Limb (tissue), 2 donors: ENCODE measurements around the gene NAGS.
"Not testable (repeated sequence)": the region's sequence is repeated elsewhere in the genome, so short reads cannot be mapped to it uniquely, and the experiment has no call there.

Source experiments
- DNase-seq, 2 donors: peaks; one replicate each; pipeline ENCODE4 v3.0.0-alpha.2; 2016; ENCODE audit errors: extremely low spot score in 2 of 2

Gene NAGS

DNA sequence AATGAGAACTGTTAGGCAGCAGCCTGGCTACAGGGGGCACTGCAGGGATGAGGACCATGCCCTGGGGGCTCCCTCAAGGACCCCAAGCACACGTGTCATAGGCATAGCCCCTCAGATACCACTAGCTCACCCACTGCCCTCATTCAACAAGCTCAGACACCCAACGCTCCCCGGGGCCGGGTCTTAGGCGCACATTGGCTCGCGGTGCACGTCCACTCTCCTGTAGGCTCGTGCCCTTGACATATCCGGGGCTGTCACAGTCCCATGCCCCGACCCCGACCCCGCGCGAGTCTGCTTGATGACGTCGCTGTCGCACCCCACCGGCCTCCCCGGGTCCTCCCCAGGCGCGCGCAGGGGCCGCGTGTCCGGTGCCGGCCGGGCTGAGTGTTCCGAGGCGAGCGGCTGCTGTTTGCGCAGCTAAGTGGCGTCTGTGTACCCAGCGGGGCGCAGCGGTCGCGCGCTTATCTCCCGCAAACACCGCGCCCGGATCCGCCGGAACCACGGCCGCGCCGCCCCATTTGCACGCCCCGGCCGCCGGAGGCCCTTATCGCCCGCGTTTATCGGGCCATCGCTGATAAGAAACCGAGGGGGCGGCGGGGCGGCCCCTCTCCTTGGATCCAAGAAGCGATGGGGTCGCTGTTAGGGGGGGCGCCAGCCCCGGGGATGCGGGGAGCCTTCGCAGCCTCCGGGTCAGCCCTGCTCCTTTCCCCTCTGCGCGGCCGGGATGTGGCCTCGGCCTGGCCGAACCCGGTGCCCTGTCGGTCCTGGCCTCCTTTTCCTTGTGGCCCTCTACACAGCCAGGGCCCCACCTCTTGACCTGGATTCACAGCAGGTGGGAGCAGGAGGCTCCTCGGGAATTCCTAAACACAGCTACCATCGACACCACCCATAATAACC is 20.7 kb upstream of the NAGS start:
- peak in 1 of 2 donors; percentile 57 for DNase-seq

DNA sequence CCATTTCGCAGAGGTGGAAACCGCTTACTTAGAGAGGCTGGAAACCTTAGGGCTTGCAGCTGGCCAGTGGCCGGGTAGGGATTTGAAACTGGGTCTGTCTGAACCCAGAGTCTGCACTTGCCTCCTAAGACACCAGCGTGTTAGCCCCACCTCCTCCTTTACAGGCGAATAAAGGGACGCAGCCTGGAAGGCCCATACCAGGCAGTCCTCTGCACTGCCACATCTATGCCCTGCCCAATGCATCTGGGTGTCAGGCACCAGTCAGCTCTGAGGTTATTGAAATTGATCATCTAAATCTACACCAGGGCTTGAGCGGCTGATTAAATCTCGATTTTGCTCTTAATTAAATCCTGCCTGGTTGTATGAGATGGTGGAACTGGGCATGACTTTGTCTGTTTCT is 19.9 kb upstream of the NAGS start:
- DNase-seq, result no peak

- no peak for DNase-seq
Observed at GRCh38 chr17:43986225-43986981, 18.0 kb upstream of the NAGS start.

- DNase-seq, result no peak
Observed at GRCh38 chr17:43987131-43988021, 17.0 kb upstream of the NAGS start.

DNA sequence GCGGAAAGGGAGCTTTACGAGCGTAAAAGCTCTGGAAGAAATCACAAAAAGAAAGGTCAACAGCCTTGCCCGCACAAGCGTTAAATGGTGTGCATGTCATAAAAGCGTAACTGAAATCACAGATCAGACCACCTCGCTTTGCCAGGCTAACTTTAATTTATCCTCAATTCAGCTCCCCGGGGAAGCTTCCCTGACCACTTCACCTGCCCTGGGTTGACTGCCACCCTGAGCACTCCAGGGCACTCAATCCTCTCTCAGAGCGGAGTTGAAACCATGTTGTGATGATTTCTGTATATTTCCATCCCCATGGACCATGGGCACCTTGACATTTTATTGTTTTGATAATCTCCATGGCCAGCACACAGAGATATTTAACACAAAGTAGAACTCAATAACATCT is 16.1 kb upstream of the NAGS start:
- DNase-seq, result no peak

DNA sequence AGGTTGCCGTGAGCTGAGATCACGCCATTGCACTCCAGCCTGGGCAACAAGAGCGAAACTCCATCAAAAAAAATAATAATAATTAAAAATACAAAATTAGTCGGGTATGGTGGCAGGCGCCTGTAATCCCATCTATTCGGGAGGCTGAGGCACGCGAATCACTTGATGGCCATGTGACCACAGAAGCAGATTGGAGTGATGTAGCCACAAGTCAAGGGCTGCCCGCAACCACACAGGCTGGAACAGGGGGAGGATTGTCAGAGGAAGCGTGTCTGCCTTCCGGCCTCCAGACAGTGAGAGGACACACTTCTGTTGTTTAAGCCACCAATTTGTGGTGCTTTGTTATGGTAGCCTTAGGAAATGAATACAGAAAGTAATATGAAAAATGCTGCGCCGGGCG is 11.8 kb upstream of the NAGS start:
- no peak for DNase-seq

GRCh38 chr17:43994272-43995149 is 9.9 kb upstream of the NAGS start:
- DNase-seq, result peak in 1 of 2 donors; percentile 80

DNA sequence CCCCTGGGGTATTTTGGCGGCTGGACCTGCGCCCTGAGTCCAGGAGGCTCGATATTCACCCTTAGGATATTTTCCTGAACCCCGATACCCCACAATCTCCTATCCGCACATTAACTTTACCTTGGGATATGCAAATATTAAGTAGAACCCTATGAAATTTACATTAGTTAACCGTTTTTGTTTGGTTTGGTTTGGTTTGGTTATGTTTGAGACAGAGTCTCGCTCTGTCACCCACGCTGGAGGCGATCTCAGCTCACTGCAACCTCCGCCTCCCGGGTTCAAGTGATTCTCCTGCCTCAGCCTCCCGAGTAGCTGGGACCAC is 9.3 kb upstream of the NAGS start:
- no peak for DNase-seq

DNA sequence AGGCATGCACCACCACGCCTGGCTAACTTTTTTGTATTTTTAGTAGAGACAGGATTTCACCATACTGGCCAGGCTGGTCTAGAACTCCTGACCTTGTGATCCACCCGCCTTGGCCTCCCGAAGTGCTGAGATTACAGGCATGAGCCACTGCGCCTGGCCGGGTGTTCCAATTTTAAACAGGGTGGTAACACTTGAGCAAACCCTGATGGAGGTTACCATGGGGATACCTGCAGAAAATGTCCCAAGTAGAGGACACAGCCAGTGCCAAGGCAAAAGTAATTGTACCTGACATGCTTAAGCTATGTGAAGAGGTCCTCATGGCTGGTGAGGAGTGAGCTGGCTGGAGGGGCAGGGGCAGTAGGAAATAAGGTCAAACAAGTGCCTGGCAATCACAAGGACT is 7.2 kb upstream of the NAGS start:
- DNase-seq, result not testable (repeated sequence)

DNA sequence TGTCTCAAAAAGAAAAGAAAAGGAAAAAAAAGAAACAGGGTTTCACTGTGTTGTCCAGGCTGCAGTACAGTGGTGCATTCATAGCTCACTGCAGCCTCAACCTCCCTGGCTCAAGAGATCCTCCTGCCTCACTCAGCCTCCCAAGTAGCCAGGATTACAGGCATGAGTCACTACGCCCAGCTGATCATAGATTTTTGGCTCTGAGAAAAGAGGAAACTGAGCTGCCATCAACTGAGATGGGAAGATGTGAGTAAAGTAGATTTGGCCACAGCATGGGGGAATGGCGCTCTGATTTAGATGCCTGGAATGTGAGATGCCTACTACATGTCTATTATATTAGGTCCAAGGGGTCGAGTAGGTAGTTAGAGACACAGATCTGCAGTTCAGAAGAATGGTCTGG is 5.9 kb upstream of the NAGS start:
- no peak for DNase-seq

DNA sequence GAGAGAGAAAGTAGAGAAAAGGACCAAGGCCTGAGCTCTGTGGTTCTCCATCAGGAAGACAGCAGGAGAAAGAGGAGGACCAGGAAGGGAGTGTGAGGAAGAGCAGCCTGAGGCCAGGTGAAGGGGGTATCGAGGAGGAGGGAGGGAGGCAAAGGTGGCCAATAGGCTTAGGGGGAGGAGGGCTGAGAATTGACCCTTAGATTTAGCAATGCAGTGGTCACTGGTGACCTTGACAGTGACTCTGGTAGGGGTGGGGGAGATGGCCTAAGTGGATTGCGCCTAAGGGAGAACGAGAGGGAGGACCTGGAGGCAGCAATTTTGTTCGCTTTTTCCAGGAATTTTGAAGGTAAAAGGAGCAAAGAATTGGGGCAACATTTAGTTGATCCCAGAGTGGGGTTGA is 5.4 kb upstream of the NAGS start:
- DNase-seq, result no peak

GRCh38 chr17:44000141-44000860 is 4.1 kb upstream of the NAGS start:
- no peak for DNase-seq

- DNase-seq, result no peak
Observed at GRCh38 chr17:44000871-44001460, 3.5 kb upstream of the NAGS start.

DNA sequence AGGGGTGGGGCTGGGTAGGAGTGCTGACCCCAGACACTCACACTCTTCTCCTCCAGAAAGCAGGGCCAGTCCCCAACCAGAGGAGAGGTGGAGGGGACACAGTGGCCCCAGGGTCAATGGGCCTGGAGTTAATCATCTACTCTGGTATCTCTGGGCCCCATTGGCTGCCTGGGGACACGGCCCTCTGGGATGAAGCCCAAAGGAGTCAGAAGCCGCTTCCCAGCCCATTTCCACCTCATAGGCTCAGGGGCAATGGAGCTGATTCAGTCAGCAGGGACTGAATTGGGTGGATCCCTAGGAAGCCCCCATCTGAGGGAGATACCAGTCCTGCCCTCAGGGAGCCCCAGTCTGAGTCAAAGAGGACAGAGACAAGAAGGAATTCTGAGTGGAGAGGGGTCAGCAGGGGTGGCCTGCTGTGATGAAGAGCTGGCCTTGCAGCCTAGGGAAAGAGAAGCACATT is 2.9 kb upstream of the NAGS start:
- DNase-seq, result no peak

GRCh38 chr17:44002141-44002848 is 2.1 kb upstream of the NAGS start:
- DNase-seq, result no peak

- DNase-seq, result peak in 1 of 2 donors; percentile 50
Observed at GRCh38 chr17:44004761-44005526, 522 bp downstream of the NAGS start.

DNA sequence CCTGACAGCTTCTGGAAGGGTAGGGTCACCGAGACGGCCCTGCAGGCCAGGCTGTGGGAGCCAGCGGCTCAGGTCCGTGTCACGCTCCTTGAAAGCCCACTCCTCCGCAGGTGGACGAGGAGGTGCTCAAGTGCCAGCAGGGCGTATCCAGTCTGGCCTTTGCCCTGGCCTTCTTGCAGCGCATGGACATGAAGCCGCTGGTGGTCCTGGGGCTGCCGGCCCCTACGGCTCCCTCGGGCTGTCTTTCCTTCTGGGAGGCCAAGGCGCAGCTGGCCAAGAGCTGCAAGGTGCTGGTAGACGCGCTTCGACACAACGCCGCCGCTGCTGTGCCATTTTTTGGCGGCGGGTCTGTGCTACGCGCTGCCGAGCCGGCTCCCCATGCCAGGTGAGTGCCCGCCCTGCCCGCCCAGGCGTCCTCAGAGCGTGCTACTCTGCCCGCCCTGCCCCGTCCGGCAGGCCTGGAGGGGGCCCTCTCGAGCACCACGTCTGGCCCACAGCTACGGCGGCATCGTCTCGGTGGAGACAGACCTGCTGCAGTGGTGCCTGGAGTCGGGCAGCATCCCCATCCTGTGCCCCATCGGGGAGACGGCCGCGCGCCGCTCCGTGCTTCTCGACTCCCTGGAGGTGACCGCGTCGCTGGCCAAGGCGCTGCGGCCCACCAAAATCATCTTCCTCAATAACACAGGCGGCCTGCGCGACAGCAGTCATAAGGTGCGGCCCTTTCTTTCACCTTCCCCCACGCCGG is 1.3 kb downstream of the NAGS start:
- DNase-seq, result peak in 1 of 2 donors; percentile 48

GRCh38 chr17:44006272-44006597 is 1.8 kb downstream of the NAGS start:
- DNase-seq, result no peak
